HG02642 (cell line): ENCODE measurements around the gene IDUA.
"Not testable (repeated sequence)": the region's sequence is repeated elsewhere in the genome, so short reads cannot be mapped to it uniquely, and the experiment has no call there.

ENCODE experiments used
- ATAC-seq: cut with Tn5 transposase; IDR thresholded peaks from one replicate; pipeline ENCODE4 v1.9.1; 2021; ENCODE audit warnings: mild to moderate bottlenecking; ENCODE audit not compliant: unreplicated experiment, poor library complexity

The IDUA gene

GRCh38 chr4:986879-987623 is at the start of gene IDUA:
TSS of gene IDUA (plus strand) at chr4:987044. CDS start at chr4:987085, 41 bp downstream.
- peak; percentile 70 for ATAC-seq

GRCh38 chr4:939508-939907 is 47.3 kb upstream of the IDUA start:
- ATAC-seq: not testable (repeated sequence)

GRCh38 chr4:945274-946102 is 41.4 kb upstream of the IDUA start:
- ATAC-seq: no peak

- no peak for ATAC-seq
Measured at GRCh38 chr4:946103-946450, 40.8 kb upstream of the IDUA start.

GRCh38 chr4:946517-947471 is 40.0 kb upstream of the IDUA start:
- no peak for ATAC-seq

GRCh38 chr4:947491-947971 is 39.3 kb upstream of the IDUA start:
- no peak for ATAC-seq

- no peak for ATAC-seq
Measured at GRCh38 chr4:948101-948935, 38.5 kb upstream of the IDUA start.

- no peak for ATAC-seq
Measured at GRCh38 chr4:948936-949300, 37.9 kb upstream of the IDUA start.

- no peak for ATAC-seq
Measured at GRCh38 chr4:949656-950055, 37.2 kb upstream of the IDUA start.

GRCh38 chr4:950136-951020 is 36.5 kb upstream of the IDUA start:
- no peak for ATAC-seq

- no peak for ATAC-seq
Measured at GRCh38 chr4:951186-951585, 35.7 kb upstream of the IDUA start.

- no peak for ATAC-seq
Measured at GRCh38 chr4:951594-952468, 35.0 kb upstream of the IDUA start.

GRCh38 chr4:952881-953573 is 33.8 kb upstream of the IDUA start:
- no peak for ATAC-seq

GRCh38 chr4:953574-953915 is 33.3 kb upstream of the IDUA start:
- no peak for ATAC-seq

- ATAC-seq: no peak
Measured at GRCh38 chr4:954211-955020, 32.4 kb upstream of the IDUA start.

- ATAC-seq: no peak
Measured at GRCh38 chr4:955161-955921, 31.5 kb upstream of the IDUA start.
